ENCODE measurements around the gene DYNLRB1.

The DYNLRB1 gene

DNA sequence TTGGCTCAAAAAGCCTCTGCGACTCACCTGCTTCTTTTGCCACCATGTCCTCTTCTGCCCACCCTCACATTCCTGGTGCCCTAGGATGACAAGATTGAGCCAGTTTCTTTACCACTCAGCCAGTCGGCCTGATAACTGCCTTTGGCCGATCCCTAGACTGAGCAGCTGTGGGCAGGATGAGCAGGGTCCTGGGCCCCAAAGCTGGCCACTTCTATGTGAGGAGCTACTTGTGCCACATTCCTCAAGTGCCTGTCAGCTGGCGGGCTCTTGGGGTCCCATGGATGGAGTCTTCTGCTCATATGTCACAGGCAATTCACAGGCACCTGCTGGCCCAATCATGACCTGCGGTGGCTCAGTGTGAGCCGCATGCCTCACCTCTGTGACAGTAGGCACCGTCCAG is 16.5 kb downstream of the DYNLRB1 start:
- Histone ChIP-seq H2AK5ac (ENCODE audit: low read depth, low read length) (no peak overlapping the region), H3K36me3 (replicated peaks in 1 of 2; ENCODE audit: control insufficient read depth in 2 of 2, insufficient read depth in 2 of 2, low read length in 2 of 2) (peaks cover 55 to 91% of the 10 kb centered on the region in 2 donors)
- no CpG with 5 or more reads among the region's 7 CpGs for WGBS, 2 donors (ENCODE audit: extremely low coverage in 2 of 2, insufficient read length in 2 of 2, insufficient replicate concordance in 1 of 2)

GRCh38 chr20:34534391-34535165 is 18.4 kb downstream of the DYNLRB1 start:
- no peak overlapping the region for H2BK15ac ChIP-seq (ENCODE audit: low read length)
- no peak overlapping the region for H2BK5ac ChIP-seq (ENCODE audit: low read length)
- H3K9me3 ChIP-seq (replicated peaks in 1 of 2; ENCODE audit: control insufficient read depth in 2 of 2, insufficient read depth in 1 of 2, low read depth in 1 of 2, low read length in 2 of 2): no peaks in the 10 kb centered on the region
- no peak overlapping the region for H2BK12ac ChIP-seq (ENCODE audit: low read length)
- H3K18ac ChIP-seq (ENCODE audit: low read length): no peak overlapping the region
- no peak overlapping the region for H2BK120ac ChIP-seq (ENCODE audit: low read depth, low read length)
- peak overlapping the region; percentile 45 for H3K9ac ChIP-seq (ENCODE audit: low read depth, low read length, poor library complexity)
- H3K27me3 ChIP-seq (ENCODE audit: control insufficient read depth in 3 of 3, insufficient read depth in 3 of 3, low read depth in 1 of 3, low read length in 3 of 3): no peaks in the 10 kb centered on the region
- no peak overlapping the region for H2AFZ ChIP-seq (ENCODE audit: low read length)
- no peak overlapping the region for H3K4me3 ChIP-seq (ENCODE audit: low read length in 2 of 2)
- H3K4me1 ChIP-seq (ENCODE audit: control insufficient read depth in 2 of 2, insufficient read depth in 1 of 2, low read depth in 1 of 2, low read length in 2 of 2): no peaks in the 10 kb centered on the region
- no peak overlapping the region for H3K4ac ChIP-seq (ENCODE audit: low read length)
- no peak for DNase-seq (ENCODE audit: low spot score)
- no peak overlapping the region for H3K14ac ChIP-seq (ENCODE audit: low read length)
- peaks cover 56 to 95% of the 10 kb centered on the region in 2 donors for H3K36me3 ChIP-seq (replicated peaks in 1 of 2; ENCODE audit: control insufficient read depth in 2 of 2, insufficient read depth in 2 of 2, low read length in 2 of 2)
- no peak overlapping the region for H4K91ac ChIP-seq (ENCODE audit: low read depth, low read length, poor library complexity)
- no CpG with 5 or more reads among the region's 15 CpGs for WGBS, 2 donors (ENCODE audit: extremely low coverage in 2 of 2, insufficient read length in 2 of 2, insufficient replicate concordance in 1 of 2)
- H3K23ac ChIP-seq (ENCODE audit: low read depth, low read length, poor library complexity): no peak overlapping the region
- no peak overlapping the region for H3K27ac ChIP-seq (replicated peaks; ENCODE audit: low read length)
- peaks cover 5% of the 10 kb centered on the region for H3K79me1 ChIP-seq (ENCODE audit: low read depth, low read length)
- no peak overlapping the region for H2AK5ac ChIP-seq (ENCODE audit: low read depth, low read length)
- peak overlapping the region; percentile 56 for H4K8ac ChIP-seq (ENCODE audit: low read depth, low read length)
- H3K4me2 ChIP-seq (ENCODE audit: insufficient read depth, low read length, poor library complexity, severe bottlenecking): no peak overlapping the region

More for the DNA sequence above, 16.5 kb downstream of the DYNLRB1 start:
- no peak overlapping the region for H3K18ac ChIP-seq (ENCODE audit: low read length)
- peaks cover 5% of the 10 kb centered on the region for H3K79me1 ChIP-seq (ENCODE audit: low read depth, low read length)
- H3K4me3 ChIP-seq (ENCODE audit: low read length in 2 of 2): no peak overlapping the region
- no peak overlapping the region for H3K4ac ChIP-seq (ENCODE audit: low read length)
- no peak overlapping the region for H2BK12ac ChIP-seq (ENCODE audit: low read length)
- peak overlapping the region; percentile 7 for H4K8ac ChIP-seq (ENCODE audit: low read depth, low read length)
- no peak overlapping the region for H2AFZ ChIP-seq (ENCODE audit: low read length)
- no peak overlapping the region for H3K27ac ChIP-seq (replicated peaks; ENCODE audit: low read length)
- no peak overlapping the region for H2BK15ac ChIP-seq (ENCODE audit: low read length)
- H3K4me2 ChIP-seq (ENCODE audit: insufficient read depth, low read length, poor library complexity, severe bottlenecking): no peak overlapping the region
- H3K23ac ChIP-seq (ENCODE audit: low read depth, low read length, poor library complexity): peak overlapping the region; percentile 56
- no peaks in the 10 kb centered on the region for H3K4me1 ChIP-seq (ENCODE audit: control insufficient read depth in 2 of 2, insufficient read depth in 1 of 2, low read depth in 1 of 2, low read length in 2 of 2)
- H3K27me3 ChIP-seq (ENCODE audit: control insufficient read depth in 3 of 3, insufficient read depth in 3 of 3, low read depth in 1 of 3, low read length in 3 of 3): no peaks in the 10 kb centered on the region
- no peak for DNase-seq (ENCODE audit: low spot score)
- H3K9me3 ChIP-seq (replicated peaks in 1 of 2; ENCODE audit: control insufficient read depth in 2 of 2, insufficient read depth in 1 of 2, low read depth in 1 of 2, low read length in 2 of 2): no peaks in the 10 kb centered on the region
- no peak overlapping the region for H3K14ac ChIP-seq (ENCODE audit: low read length)
- H4K91ac ChIP-seq (ENCODE audit: low read depth, low read length, poor library complexity): no peak overlapping the region
- no peak overlapping the region for H3K9ac ChIP-seq (ENCODE audit: low read depth, low read length, poor library complexity)
- H2BK120ac ChIP-seq (ENCODE audit: low read depth, low read length): no peak overlapping the region
- H2BK5ac ChIP-seq (ENCODE audit: low read length): no peak overlapping the region

- H2BK12ac ChIP-seq (ENCODE audit: low read length): no peak overlapping the region
- H4K8ac ChIP-seq (ENCODE audit: low read depth, low read length): no peak overlapping the region
- H2AFZ ChIP-seq (ENCODE audit: low read length): no peak overlapping the region
- H3K14ac ChIP-seq (ENCODE audit: low read length): no peak overlapping the region
- H3K9me3 ChIP-seq (replicated peaks in 1 of 2; ENCODE audit: control insufficient read depth in 2 of 2, insufficient read depth in 1 of 2, low read depth in 1 of 2, low read length in 2 of 2): no peaks in the 10 kb centered on the region
- peaks cover 58 to 95% of the 10 kb centered on the region in 2 donors for H3K36me3 ChIP-seq (replicated peaks in 1 of 2; ENCODE audit: control insufficient read depth in 2 of 2, insufficient read depth in 2 of 2, low read length in 2 of 2)
- H2BK15ac ChIP-seq (ENCODE audit: low read length): no peak overlapping the region
- no peak overlapping the region for H3K27ac ChIP-seq (replicated peaks; ENCODE audit: low read length)
- H2BK5ac ChIP-seq (ENCODE audit: low read length): no peak overlapping the region
- H3K4me3 ChIP-seq (ENCODE audit: low read length in 2 of 2): no peak overlapping the region
- H4K91ac ChIP-seq (ENCODE audit: low read depth, low read length, poor library complexity): no peak overlapping the region
- no peak overlapping the region for H3K23ac ChIP-seq (ENCODE audit: low read depth, low read length, poor library complexity)
- DNase-seq (ENCODE audit: low spot score): no peak
- no peaks in the 10 kb centered on the region for H3K4me1 ChIP-seq (ENCODE audit: control insufficient read depth in 2 of 2, insufficient read depth in 1 of 2, low read depth in 1 of 2, low read length in 2 of 2)
- H2BK120ac ChIP-seq (ENCODE audit: low read depth, low read length): no peak overlapping the region
- H3K4me2 ChIP-seq (ENCODE audit: insufficient read depth, low read length, poor library complexity, severe bottlenecking): no peak overlapping the region
- no peak overlapping the region for H2AK5ac ChIP-seq (ENCODE audit: low read depth, low read length)
- no peak overlapping the region for H3K4ac ChIP-seq (ENCODE audit: low read length)
- no peaks in the 10 kb centered on the region for H3K27me3 ChIP-seq (ENCODE audit: control insufficient read depth in 3 of 3, insufficient read depth in 3 of 3, low read depth in 1 of 3, low read length in 3 of 3)
- peaks cover 5% of the 10 kb centered on the region for H3K79me1 ChIP-seq (ENCODE audit: low read depth, low read length)
- H3K9ac ChIP-seq (ENCODE audit: low read depth, low read length, poor library complexity): no peak overlapping the region
- no CpG with 5 or more reads among the region's 15 CpGs for WGBS, 2 donors (ENCODE audit: extremely low coverage in 2 of 2, insufficient read length in 2 of 2, insufficient replicate concordance in 1 of 2)
- H3K18ac ChIP-seq (ENCODE audit: low read length): no peak overlapping the region
These were observed 19.1 kb downstream of the DYNLRB1 start for GRCh38 chr20:34535301-34535840.

GRCh38 chr20:34535857-34536256 is 19.6 kb downstream of the DYNLRB1 start:
- Histone ChIP-seq H3K4me3 (ENCODE audit: low read length in 2 of 2) (no peak overlapping the region), H2BK15ac (ENCODE audit: low read length) (no peak overlapping the region), H3K27me3 (ENCODE audit: control insufficient read depth in 3 of 3, insufficient read depth in 3 of 3, low read depth in 1 of 3, low read length in 3 of 3) (no peaks in the 10 kb centered on the region), H2BK5ac (ENCODE audit: low read length) (no peak overlapping the region), H3K18ac (ENCODE audit: low read length) (no peak overlapping the region), H3K9ac (ENCODE audit: low read depth, low read length, poor library complexity) (no peak overlapping the region), H2AK5ac (ENCODE audit: low read depth, low read length) (no peak overlapping the region), H2AFZ (ENCODE audit: low read length) (no peak overlapping the region), H3K23ac (ENCODE audit: low read depth, low read length, poor library complexity) (no peak overlapping the region), H2BK120ac (ENCODE audit: low read depth, low read length) (no peak overlapping the region), H3K27ac (replicated peaks; ENCODE audit: low read length) (no peak overlapping the region), H4K91ac (ENCODE audit: low read depth, low read length, poor library complexity) (no peak overlapping the region), H3K14ac (ENCODE audit: low read length) (no peak overlapping the region), H3K4me2 (ENCODE audit: insufficient read depth, low read length, poor library complexity, severe bottlenecking) (no peak overlapping the region), H3K79me1 (ENCODE audit: low read depth, low read length) (peaks cover 5% of the 10 kb centered on the region), H2BK12ac (ENCODE audit: low read length) (no peak overlapping the region), H3K36me3 (replicated peaks in 1 of 2; ENCODE audit: control insufficient read depth in 2 of 2, insufficient read depth in 2 of 2, low read length in 2 of 2) (peaks cover 57 to 95% of the 10 kb centered on the region in 2 donors), H3K4me1 (ENCODE audit: control insufficient read depth in 2 of 2, insufficient read depth in 1 of 2, low read depth in 1 of 2, low read length in 2 of 2) (no peaks in the 10 kb centered on the region), H3K9me3 (replicated peaks in 1 of 2; ENCODE audit: control insufficient read depth in 2 of 2, insufficient read depth in 1 of 2, low read depth in 1 of 2, low read length in 2 of 2) (no peaks in the 10 kb centered on the region), H3K4ac (ENCODE audit: low read length) (no peak overlapping the region), H4K8ac (ENCODE audit: low read depth, low read length) (no peak overlapping the region)
- WGBS, 2 donors (ENCODE audit: extremely low coverage in 2 of 2, insufficient read length in 2 of 2, insufficient replicate concordance in 1 of 2): no CpG with 5 or more reads among the region's 2 CpGs
- no peak for DNase-seq (ENCODE audit: low spot score)

Data from neuronal stem cell (in vitro differentiated cells).